DND-41 (cell line): ENCODE results near the gene COPS9.

Source experiments
- ATAC-seq: fragments of 200-7000 bp; cut with Tn5 transposase; 3 replicates; pipeline ENCODE4 v1.9.1; 2021; ENCODE audit warnings: low read depth; ENCODE audit not compliant: insufficient read depth
- DNase-seq: peaks from one replicate; pipeline ENCODE4 v3.0.0-alpha.2; 2020
- H2AFZ ChIP-seq: 2 replicates; pipeline ENCODE4 v1.6.0; 2012; ENCODE audit warnings: low read depth, low read length
- H3K27ac ChIP-seq: 2 replicates; pipeline ENCODE4 v1.5.1; 2012; ENCODE audit warnings: low read length, inconsistent platforms
- H3K27me3 ChIP-seq: fragments of 200-600 bp; sonication (generic); 2 replicates; pipeline ENCODE4 v1.6.0; 2012; ENCODE audit warnings: low read length, mild to moderate bottlenecking, inconsistent platforms; ENCODE audit not compliant: insufficient read depth, poor library complexity
- H3K36me3 ChIP-seq: 2 replicates; pipeline ENCODE4 v1.5.1; 2012; ENCODE audit warnings: low read length, inconsistent platforms; ENCODE audit not compliant: insufficient read depth
- H3K4me1 ChIP-seq: 2 replicates; pipeline ENCODE4 v1.5.1; 2012; ENCODE audit warnings: mild to moderate bottlenecking, low read length; ENCODE audit not compliant: insufficient read depth
- H3K4me2 ChIP-seq: 2 replicates; pipeline ENCODE4 v1.6.0; 2012; ENCODE audit warnings: mild to moderate bottlenecking, moderate library complexity, low read length, inconsistent platforms; ENCODE audit not compliant: insufficient read depth
- H3K4me3 ChIP-seq, 2 experiments: fragments of 200-600 bp in 1 of 2; shearing (Covaris generic) in 1 of 2; 2 replicates each; pipeline ENCODE4 v1.5.1; 2012 to 2016; ENCODE audit warnings: inconsistent platforms in 2 of 2, low read length in 2 of 2, mild to moderate bottlenecking in 2 of 2, low read depth in 1 of 2, moderate library complexity in 1 of 2
- H3K79me2 ChIP-seq: 2 replicates; pipeline ENCODE4 v1.6.0; 2012; ENCODE audit warnings: low read length, inconsistent platforms; ENCODE audit not compliant: insufficient read depth
- H3K9ac ChIP-seq: 2 replicates; pipeline ENCODE4 v1.6.0; 2012; ENCODE audit warnings: low read depth, mild to moderate bottlenecking, inconsistent platforms, low read length, moderate library complexity
- H3K9me3 ChIP-seq: 2 replicates; pipeline ENCODE4 v1.5.1; 2012; ENCODE audit warnings: low read length, moderate library complexity, mild to moderate bottlenecking, inconsistent platforms; ENCODE audit not compliant: insufficient read depth, severe bottlenecking
- H4K20me1 ChIP-seq: 2 replicates; pipeline ENCODE4 v1.6.0; 2012; ENCODE audit warnings: low read length; ENCODE audit not compliant: insufficient read depth
- EZH2 ChIP-seq: IDR thresholded peaks from 3 replicates; pipeline ENCODE4 v1.6.1; 2012; ENCODE audit warnings: borderline replicate concordance, low read depth, mild to moderate bottlenecking, moderate library complexity, low read length, inconsistent platforms; ENCODE audit not compliant: severe bottlenecking
- TF ChIP-seq, protein P1 (sequence below): IDR thresholded peaks from 2 replicates; pipeline ENCODE4 v1.5.1; 2012; ENCODE audit warnings: borderline replicate concordance, low read length, moderate library complexity, mild to moderate bottlenecking; ENCODE audit not compliant: poor library complexity, severe bottlenecking; ENCODE audit errors: extremely low read depth

COPS9 gene

DNA sequence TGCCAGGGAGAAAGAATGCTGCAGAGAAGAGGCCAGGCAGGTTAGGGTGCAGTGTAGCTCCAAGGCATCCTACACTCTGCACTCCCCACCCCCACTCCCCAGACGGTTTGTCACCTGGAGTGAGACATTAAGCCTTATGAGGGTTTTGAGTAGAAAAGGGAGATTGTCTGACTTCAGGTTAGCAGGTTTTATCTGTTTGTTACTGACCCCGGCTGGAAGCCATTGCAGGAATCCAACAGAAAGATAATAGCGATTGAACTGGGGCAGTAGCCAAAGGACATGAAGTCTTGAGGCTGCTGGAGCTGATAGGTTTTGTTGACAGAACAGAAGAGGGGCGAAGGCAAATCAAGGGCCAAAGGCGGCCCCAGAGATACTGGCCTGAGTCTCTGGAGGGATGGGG, 46.8 kb downstream of the COPS9 start:
- no peak overlapping the region for H3K9ac ChIP-seq
- peaks cover 7% of the 10 kb centered on the region for H3K27me3 ChIP-seq
- no peak overlapping the region for H3K27ac ChIP-seq
- H3K4me3 ChIP-seq: no peak overlapping the region
- H3K4me1 ChIP-seq: no peaks in the 10 kb centered on the region
- no peaks in the 10 kb centered on the region for H3K79me2 ChIP-seq
- DNase-seq (no peak), ATAC-seq (no peak)
- no peaks in the 10 kb centered on the region for H3K36me3 ChIP-seq
- H2AFZ ChIP-seq: no peak overlapping the region
- H4K20me1 ChIP-seq: no peaks in the 10 kb centered on the region
- TF ChIP-seq, protein P1, sequence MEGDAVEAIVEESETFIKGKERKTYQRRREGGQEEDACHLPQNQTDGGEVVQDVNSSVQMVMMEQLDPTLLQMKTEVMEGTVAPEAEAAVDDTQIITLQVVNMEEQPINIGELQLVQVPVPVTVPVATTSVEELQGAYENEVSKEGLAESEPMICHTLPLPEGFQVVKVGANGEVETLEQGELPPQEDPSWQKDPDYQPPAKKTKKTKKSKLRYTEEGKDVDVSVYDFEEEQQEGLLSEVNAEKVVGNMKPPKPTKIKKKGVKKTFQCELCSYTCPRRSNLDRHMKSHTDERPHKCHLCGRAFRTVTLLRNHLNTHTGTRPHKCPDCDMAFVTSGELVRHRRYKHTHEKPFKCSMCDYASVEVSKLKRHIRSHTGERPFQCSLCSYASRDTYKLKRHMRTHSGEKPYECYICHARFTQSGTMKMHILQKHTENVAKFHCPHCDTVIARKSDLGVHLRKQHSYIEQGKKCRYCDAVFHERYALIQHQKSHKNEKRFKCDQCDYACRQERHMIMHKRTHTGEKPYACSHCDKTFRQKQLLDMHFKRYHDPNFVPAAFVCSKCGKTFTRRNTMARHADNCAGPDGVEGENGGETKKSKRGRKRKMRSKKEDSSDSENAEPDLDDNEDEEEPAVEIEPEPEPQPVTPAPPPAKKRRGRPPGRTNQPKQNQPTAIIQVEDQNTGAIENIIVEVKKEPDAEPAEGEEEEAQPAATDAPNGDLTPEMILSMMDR: no peak
- TF ChIP-seq EZH2: no peak
- H3K4me2 ChIP-seq: no peak overlapping the region
- peaks cover 8% of the 10 kb centered on the region for H3K9me3 ChIP-seq

DNA sequence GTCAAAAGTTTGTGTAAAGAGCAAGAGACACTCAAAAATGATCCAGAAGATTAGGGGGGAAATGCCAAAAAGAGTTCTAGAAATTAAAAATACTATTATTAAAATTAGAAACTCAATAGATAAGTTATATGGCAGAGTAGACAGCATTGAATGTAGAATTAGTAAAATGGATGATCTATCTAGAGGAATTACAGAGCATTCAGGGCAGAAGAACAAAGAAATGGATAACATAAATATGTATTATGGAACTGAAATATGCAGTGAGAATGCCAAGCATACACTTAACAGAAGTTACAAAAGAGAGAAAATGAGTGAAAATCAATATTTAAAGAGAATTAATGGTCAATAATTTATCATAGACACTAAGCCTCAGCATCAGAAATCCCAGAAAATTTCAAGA, 49.5 kb downstream of the COPS9 start:
- ATAC-seq (no peak), DNase-seq (no peak)
- H3K4me2 ChIP-seq: no peak overlapping the region
- no peak overlapping the region for H3K27ac ChIP-seq
- H3K4me3 ChIP-seq: no peak overlapping the region
- no peak overlapping the region for H3K9ac ChIP-seq
- no peaks in the 10 kb centered on the region for H3K79me2 ChIP-seq
- no peaks in the 10 kb centered on the region for H4K20me1 ChIP-seq
- no peak overlapping the region for H2AFZ ChIP-seq
- no peaks in the 10 kb centered on the region for H3K36me3 ChIP-seq
- H3K9me3 ChIP-seq: peaks cover 8% of the 10 kb centered on the region
- no peaks in the 10 kb centered on the region for H3K4me1 ChIP-seq
- no peaks in the 10 kb centered on the region for H3K27me3 ChIP-seq
- TF ChIP-seq, protein P1: no peak
- no peak for TF ChIP-seq EZH2
